GM18868 (cell line): ENCODE measurements around the gene LMO2.
"Not testable (repeated sequence)": the region's sequence is repeated elsewhere in the genome, so short reads cannot be mapped to it uniquely, and the experiment has no call there.

Experiments used
- ATAC-seq: cut with Tn5 transposase; IDR thresholded peaks from one replicate; pipeline ENCODE4 v1.9.1; 2021; ENCODE audit warnings: mild to moderate bottlenecking, moderate library complexity; ENCODE audit not compliant: unreplicated experiment

Gene LMO2

GRCh38 chr11:33891714-33892327 lies at the start of gene LMO2:
TSS of gene LMO2 (minus strand) at chr11:33892076. CDS start at chr11:33869716, 22,360 bp downstream.
- peak; percentile 36 for ATAC-seq

DNA sequence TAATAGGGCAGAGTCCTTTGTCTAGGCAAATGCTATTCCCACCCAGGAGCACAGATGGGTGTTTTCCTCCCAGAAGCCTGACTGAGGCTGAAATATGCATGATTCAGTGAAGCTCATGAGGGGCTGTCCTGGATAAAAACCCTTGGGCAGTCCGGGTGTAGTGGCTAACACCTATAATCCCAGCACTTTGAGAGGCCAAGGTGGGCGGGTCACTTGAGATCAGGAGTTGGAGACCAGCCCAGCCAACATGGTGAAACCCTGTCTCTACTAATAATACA lies 48.6 kb upstream of the LMO2 start:
- no peak for ATAC-seq

- ATAC-seq, result no peak
Observed at GRCh38 chr11:33936725-33937604, 45.1 kb upstream of the LMO2 start.

- ATAC-seq, result no peak
Observed at GRCh38 chr11:33935461-33936456, 43.9 kb upstream of the LMO2 start.

DNA sequence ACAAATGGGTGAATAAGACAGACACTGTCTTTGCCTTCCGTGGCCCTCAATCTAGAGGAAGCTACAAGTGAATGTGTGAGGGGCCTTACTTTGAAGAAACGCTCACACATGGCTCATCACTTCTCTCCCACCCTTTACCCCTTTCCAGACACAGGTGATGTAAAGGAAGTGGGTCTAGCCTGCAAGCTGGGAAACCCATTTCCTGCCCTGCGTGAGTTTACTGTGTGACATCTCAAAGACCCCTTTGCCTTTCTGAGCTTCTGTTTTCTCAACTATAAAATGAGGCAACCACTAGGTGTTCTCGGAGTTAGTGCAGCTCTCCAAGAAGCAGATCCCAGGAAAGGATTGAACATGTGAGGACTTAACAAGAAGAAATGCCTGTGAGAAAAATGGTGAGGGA lies 43.1 kb upstream of the LMO2 start:
- ATAC-seq, result no peak

DNA sequence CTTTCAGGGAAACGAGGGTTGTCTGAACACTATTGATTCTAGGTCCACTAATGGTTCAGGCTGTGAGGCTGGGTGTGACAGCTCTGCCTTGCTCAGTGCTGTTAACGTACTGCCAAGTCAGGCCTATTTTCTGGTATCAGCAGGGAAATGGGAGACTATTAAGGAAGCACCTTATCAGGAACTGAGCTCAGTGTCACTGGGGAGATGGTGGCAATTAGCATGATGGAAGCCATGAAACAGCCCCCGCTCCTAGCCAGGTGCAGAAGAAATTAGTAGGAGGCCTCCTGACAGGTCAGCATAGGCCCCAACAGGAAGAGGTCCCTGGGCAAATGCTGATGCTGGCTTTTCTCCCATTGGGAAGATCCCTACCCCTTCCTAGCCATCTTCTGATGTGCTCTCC lies 42.6 kb upstream of the LMO2 start:
- ATAC-seq, result no peak

DNA sequence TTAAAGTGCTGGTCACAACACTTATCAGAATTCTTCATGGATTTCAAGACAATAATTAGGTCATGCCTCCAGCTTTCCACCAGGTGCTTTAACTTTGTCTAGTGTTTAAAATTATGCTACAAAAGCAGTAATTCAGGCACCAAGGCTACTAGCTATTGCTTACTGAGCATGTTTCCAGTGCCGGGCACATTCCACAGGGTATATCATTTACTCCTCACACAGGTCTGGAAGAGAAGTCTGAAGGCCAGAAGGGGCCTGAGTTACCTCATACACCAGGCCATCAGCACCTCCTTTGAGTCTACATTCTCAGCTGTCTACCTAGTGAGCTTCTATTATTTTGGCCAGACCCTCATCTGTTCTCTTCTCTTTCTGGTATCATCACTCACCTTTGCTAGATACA lies 41.7 kb upstream of the LMO2 start:
- ATAC-seq, result no peak

- no peak for ATAC-seq
Observed at GRCh38 chr11:33932721-33933120, 40.8 kb upstream of the LMO2 start.

DNA sequence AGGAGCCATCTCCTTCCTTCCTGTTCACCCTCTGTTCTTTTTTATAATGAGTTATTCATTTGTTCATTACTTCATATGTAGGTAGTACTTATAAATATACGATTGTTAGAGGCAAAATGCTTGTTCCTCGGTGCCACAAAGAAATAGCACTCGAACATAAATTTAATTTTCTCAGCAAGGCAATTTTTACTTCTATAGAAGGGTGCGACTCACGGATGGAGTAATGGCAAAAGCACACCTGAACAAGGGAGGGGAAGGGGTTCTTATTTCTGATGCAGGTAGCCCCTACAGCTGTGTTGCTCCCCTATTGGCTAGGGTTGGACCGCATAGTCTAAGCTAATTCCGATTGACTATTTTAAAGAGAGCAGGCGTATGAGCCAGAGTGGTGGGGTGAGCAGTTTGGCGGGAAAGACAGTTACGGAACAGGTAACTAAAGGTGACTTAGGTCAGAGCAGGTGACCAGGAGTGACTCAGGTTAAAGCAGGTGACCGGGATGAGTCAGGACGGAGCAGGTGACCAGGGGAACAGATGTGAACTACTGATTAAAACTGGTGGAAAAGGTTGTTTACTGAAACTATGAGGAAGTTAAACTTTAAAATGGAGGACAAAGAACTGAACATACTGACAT lies 40.0 kb upstream of the LMO2 start:
- ATAC-seq, result not testable (repeated sequence)

DNA sequence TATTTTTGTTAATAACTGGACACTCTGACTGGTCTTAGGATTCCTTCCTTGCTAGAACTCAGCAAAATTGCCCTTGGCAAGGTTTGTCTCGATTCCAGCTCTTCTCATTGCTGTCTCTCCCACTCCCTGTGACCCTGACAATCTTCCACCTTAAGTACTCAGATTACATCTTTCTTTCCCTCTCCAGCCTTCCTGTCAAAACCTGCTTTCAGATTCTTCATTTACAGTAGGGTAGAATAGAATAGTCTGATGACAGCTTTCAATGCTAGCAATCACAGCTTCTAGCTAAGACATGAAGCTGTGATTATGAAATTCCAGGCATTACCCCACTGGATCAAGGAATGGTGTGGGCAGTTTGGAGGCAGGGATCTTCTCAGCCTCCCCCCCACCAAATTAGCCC lies 39.2 kb upstream of the LMO2 start:
- ATAC-seq, result no peak

GRCh38 chr11:33930317-33931021 lies 38.6 kb upstream of the LMO2 start:
- ATAC-seq, result no peak

- no peak for ATAC-seq
Observed at GRCh38 chr11:33928564-33928963, 36.7 kb upstream of the LMO2 start.

- ATAC-seq, result no peak
Observed at GRCh38 chr11:33926671-33927552, 35.0 kb upstream of the LMO2 start.

GRCh38 chr11:33924341-33924740 lies 32.5 kb upstream of the LMO2 start:
- ATAC-seq, result no peak

DNA sequence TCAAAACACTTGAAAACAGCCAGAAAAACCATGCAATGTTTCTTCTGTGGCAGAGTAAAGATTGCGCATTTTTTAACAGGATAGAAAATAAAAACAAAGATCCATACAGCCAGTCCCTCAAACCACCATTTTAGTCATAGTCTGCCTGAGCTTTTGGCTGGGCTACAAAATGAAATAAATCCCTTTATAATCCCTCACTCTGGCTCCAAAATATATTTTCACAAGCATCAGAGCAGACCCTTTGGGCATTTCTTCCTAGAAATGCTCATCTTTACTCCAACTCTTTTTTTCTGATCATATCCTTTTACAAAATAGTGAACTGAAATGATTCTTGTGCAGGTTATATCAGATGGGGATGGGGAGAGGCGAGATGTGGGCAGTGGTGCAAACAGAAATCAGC lies 31.8 kb upstream of the LMO2 start:
- ATAC-seq, result no peak

- peak; percentile 97 for ATAC-seq
Observed at GRCh38 chr11:33920838-33921613, 29.1 kb upstream of the LMO2 start.

- ATAC-seq, result no peak
Observed at GRCh38 chr11:33919645-33920044, 27.8 kb upstream of the LMO2 start.

- not testable (repeated sequence) for ATAC-seq
Observed at GRCh38 chr11:33917402-33917801, 25.5 kb upstream of the LMO2 start.

DNA sequence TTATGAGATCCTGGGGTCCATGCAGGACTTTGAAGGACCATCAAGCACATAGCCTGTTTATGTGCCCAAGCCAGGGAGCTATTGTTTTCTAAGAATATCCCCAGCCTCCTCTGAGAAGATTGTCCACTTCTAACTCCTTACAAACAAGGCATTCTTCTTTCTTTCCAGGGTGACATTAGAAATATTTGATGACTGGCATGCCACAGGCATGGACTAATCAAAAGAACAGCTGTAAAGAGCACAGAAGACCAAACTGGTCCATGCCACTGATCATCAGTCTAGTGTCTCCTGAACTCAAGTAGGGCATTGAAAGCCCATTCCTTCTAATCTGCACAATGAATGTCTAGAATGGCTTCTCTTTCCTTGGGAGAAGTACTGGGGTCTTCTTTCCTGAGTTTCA lies 24.9 kb upstream of the LMO2 start:
- ATAC-seq, result no peak
